ENCODE results near the gene ANKRD33. TPM values are rescaled to one million over a fixed set of nuclear protein-coding genes. Genes with fewer than 3 reads are reported as not detected.

ANKRD33 gene
- total RNA-seq, 1 donor from 2014 or later, result not detected

DNA sequence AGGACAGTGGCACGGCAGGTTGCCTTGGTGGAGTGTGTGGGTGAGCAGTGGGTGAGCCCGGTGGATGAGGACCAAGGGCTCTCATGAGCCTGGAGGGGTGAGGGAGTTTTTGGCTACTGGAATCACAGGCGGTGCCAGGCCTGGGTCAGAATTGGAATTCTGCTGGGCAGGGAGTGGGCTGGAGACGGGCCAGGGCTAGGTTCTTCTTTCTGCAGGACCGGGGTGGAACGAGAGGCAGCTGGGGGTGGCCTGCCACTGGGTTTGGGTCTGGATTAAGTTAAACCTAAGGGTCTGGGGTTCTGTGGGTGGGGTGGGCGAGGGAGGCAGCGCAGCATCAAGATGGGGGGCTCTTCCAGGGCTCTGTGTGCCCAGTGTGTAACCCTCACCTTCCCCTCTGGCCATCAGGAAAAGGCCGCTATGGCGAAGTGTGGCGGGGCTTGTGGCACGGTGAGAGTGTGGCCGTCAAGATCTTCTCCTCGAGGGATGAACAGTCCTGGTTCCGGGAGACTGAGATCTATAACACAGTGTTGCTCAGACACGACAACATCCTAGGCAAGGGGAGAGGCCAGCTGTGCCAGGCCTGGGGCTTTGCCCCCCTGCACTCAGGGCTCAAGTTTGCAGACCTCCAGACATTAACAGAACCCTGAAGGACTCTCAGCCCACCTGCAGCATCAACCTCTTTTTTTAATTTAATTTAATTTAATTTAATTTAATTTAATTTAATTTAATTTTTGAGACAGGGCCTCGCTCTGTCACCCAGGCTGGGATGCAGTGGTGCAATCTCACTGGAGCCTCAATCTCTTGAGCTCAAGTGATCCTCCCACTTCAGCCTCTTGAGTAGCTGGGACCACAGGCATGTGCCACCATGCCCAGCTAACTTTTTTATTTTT lies 26.4 kb downstream of the ANKRD33 start:
- intact Hi-C loops (cut with micrococcal nuclease), result no loop called here

DNA sequence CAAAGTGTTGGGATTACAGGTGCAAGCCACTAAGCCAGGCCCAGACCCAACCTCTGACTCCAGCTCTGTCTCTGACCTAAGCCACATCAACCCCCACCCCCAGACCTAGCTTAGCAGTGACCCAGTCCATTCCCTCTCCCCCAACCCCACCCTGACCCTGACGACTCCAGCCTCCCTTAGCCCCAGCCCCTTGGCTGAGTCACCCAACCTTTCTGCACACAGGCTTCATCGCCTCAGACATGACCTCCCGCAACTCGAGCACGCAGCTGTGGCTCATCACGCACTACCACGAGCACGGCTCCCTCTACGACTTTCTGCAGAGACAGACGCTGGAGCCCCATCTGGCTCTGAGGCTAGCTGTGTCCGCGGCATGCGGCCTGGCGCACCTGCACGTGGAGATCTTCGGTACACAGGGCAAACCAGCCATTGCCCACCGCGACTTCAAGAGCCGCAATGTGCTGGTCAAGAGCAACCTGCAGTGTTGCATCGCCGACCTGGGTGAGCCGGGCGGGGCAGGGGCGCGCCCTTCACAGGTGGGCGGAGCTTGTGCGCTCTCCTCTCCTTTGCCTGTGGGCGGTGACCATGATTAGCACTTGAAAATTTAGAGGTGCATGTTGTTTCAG lies 27.2 kb downstream of the ANKRD33 start:
- intact Hi-C loops (cut with micrococcal nuclease), result no loop called here

DNA sequence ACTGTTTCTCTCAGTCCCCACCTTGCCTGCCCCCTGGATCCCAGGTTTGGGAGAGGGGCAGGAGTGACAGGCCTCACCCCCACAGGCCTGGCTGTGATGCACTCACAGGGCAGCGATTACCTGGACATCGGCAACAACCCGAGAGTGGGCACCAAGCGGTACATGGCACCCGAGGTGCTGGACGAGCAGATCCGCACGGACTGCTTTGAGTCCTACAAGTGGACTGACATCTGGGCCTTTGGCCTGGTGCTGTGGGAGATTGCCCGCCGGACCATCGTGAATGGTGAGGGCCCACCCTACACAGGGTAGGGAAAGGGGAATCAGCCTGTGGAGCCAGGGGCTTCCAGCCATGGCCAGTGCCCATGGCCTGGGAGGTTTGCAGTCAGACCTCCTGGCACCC lies 28.0 kb downstream of the ANKRD33 start:
- intact Hi-C loops (cut with micrococcal nuclease), result no loop called here

DNA sequence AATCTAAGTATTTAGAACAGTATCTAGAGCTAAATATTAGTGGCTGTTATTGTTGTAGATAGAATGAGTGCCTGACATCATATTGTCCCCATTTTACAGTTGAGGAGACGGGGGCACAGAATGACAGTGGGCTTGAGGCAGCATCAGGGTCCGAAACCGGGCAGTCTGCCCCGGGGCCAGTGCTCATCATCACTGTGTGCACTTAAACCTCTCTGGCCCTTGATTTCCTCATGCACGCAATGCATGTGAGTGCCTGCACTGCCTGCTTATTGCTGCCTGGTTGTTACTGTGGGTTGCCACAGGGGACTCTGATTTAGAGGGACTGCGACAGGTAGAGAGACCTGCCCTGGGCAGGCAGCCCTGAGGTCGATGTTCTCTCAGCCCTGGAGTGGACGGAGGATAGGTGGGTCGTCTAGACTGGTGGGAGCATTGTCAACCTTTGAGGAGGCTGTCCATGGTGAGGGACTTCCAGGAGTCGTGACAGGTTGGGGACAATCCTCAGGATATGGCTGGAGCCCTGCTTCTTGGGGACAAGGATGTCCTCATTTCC lies 29.2 kb downstream of the ANKRD33 start:
- intact Hi-C loops (cut with micrococcal nuclease), result no loop called here

- intact Hi-C loops (cut with micrococcal nuclease), result no loop called here
Observed at GRCh38 chr12:51917746-51918453, 30.0 kb downstream of the ANKRD33 start.

DNA sequence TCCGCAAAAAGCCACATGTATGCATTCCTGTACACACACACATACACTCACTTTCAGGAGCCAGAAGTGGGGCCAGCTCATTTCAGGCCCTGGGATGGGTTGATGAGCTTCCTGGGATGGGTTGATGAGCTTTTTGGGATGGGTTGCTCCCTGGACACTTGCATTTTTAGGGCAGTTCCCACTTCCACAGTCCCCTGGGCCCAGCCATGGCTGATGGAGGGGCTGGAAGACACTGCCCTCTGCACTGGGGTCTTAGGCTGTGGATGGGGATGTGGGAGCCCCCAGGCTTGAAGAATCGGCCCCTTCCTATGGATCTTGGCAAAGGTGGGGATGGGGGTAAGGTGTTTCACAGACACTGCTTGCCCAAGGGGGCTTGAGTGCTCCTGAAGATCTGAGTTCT lies 32.1 kb downstream of the ANKRD33 start:
- intact Hi-C loops (cut with micrococcal nuclease), result no loop called here

DNA sequence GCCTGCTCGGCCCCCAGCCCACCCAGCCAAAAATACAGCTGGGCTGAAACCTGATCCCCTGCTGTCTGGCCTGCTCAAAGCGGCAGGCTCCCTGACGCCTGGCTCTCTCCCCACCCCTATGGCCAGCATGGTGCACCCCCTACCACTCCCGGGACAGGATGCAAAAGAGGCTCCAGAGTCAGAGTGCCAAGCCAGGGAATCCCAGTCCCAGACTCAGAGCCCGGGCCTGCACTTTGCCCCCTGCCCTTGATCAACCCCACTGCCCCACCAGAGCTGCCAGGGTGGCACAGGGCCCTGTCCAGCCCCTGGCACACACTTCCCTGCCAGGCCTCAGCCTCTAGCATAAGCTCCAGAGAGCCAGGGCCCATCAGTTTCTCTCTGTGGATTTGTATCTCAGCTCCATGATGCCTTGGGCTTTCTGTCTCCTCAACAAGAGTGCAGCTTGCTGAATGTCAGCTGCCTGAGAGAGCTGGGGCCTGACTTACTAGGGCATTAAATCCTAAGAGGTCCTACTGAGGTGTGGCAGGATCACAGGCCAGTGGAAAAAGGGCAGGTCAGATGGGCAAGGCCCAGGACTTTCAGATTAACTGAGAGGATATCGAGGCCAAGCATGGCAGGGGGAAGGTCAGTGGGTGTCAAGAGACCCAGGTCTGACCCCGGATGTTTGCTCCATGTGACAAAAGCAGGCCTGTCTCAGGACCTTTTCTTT lies 33.3 kb downstream of the ANKRD33 start:
- intact Hi-C loops (cut with micrococcal nuclease), result no loop called here

- intact Hi-C loops (cut with micrococcal nuclease), result no loop called here
Observed at GRCh38 chr12:51922146-51922545, 34.2 kb downstream of the ANKRD33 start.

GRCh38 chr12:51922762-51923505 lies 35.0 kb downstream of the ANKRD33 start:
- intact Hi-C loops (cut with micrococcal nuclease), result no loop called here

DNA sequence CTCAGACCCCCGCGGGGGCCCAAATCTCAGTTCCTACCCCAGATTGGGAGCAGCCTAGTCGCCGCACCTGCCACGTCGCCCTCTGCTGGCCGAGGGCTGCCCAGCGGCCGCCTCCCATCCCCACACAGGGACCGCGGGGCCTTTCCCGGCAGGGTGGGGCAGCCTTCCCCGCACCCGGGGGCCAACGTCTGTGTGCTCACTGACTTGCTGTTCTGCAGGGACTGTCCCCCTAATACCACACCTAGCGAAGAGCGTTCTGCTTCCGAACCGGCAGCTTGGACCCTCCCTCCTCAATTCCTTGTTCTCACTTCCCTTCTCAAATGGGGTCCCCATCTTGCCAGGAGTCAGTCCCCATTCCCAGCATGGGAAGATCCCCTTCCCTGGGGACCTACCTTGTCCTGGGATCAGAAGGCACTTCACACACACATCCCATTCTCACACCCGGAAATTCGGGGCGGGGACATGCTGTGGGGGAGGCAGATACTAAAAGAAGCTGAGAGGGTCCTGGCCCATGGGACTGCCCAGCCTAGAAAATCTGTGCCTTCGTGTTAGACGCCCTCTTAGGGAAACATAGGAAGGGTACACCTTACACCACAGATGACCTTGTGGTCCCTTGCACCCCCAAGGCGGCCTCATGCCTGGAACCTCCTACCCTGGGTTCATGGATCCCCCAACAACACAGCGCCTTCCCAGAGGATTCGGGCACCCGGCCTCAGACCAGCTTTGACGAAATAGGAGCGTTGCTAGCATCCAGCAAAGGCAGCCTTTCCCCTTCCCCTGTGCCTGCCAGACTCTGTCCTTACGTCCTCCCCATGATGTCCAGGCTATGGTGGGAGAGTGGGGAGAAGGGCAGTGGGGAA lies 35.8 kb downstream of the ANKRD33 start:
- intact Hi-C loops (cut with micrococcal nuclease), result no loop called here

DNA sequence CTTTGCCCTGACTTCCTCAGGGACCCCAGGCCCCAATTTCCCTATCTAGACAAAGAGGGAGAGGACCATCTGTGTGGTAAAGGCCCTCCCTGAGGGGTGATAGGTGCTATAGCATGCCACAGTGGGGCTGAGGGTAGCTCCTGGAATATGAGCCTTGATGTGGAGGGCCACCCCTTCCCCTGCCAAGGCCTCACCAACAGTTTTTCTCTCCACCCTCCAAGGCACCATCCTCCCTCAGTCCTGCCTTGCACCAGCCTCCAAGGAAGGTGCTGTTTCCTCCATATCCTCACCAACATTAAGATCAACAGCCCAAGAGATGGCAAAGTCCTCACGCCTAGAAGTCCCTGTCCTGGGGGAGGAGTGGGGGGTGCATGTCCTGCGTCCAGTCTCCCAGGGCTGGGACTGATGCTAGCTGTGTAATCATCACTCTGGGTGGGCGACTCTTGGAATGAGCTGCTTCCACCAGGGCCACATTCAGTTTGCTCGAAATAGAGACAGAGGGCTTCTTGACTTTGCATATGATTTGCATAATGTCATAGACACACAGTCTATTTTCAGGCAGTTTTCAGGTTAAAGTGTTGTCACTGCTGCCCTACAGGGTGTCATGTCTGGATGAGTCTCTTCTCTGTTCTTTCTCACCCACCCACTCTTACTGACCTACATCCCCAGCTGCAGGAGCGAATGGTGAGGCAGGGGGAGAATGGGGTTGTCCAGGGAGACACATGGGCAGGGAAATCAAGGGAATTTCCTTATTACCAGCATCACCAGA lies 36.8 kb downstream of the ANKRD33 start:
- intact Hi-C loops (cut with micrococcal nuclease), result no loop called here

DNA sequence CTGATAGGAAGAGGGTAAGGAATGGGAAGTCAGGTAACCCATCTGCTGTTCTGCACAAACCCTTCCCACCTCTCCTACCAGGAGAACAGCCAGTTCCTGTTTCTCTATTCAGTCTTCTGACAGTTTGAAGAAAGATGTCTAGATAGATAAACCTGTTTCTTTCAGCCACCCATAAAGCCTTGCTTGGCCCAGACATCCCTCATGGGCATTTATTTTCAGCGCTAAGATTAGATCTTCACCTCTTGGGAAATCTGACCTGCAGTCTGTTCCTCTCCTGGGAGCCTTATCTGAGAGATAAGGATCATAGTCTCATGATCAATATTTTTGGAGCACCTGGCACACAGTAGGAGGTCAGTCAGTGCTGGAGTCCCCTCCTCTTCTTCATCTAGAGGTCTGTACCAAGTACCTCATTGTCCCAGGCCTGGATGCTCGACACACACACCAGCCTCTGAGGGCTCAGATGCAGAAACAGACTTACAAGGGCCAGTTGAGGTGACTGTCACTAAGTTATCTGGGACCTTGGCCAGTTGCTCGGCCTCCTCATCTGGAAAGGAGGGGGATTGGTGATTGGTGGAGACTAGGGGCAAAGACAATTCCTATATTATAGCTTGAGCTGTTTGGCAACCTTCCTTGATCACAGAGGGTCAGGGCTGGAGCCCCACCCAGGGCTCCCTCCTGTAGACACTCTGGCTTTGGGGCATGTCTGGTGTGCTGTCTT lies 37.6 kb downstream of the ANKRD33 start:
- intact Hi-C loops (cut with micrococcal nuclease), result loop anchor here (1.0 kb wide), 1 partner anchor 55 kb away; no protein-coding TSS in a partner anchor

DNA sequence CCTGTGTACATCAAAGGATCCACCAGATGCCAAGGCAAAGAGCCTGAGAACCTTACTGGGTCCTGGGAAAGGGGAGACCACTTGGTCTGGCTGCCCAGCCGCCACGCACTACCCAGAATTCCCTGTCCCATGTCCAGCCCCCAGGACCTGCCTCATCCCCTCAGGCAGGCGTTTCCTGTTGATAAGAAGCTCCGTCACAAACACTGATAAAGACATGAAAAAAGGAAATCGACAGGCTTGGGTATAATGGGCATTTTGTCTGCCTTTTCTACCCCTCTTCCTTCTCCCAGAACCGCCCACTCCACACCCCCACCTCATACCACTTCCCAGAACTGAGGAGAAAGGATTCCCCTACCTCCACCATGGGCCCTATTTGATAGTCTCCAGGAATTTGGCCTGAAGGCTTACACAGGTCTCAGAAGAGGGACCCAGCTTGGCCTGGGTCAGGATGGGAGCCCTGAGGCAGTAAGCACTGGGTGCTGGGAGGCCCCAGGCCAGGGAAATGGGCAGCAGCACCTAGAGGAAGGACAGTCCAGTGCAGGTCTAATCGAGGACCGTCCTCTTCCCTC lies 38.2 kb downstream of the ANKRD33 start:
- intact Hi-C loops (cut with micrococcal nuclease), result loop anchor here (1.0 kb wide), 1 partner anchor 54 kb away; no protein-coding TSS in a partner anchor

DNA sequence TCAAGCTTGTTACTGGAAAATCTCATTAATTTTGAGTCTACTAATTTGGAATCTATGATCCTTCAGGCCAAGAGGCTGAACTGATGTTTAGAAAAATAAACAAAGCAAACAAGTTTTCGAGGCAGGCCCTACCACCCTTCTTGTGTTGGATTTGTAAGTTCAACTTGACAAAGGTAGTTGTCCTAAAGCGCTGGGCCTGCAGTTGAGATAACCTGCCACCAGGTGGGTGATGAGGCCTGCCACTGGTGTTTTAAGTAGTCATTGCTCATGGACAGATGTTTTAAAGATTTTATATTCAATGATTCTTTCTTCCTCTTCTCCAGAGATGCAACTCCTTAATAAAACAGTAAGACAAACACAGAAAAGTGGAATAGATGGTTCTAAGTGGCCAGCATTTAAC lies 38.8 kb downstream of the ANKRD33 start:
- intact Hi-C loops (cut with micrococcal nuclease), result loop anchor here (1.0 kb wide), 1 partner anchor 54 kb away; no protein-coding TSS in a partner anchor

GRCh38 chr12:51932218-51933076 lies 44.5 kb downstream of the ANKRD33 start:
- intact Hi-C loops (cut with micrococcal nuclease), result no loop called here

- intact Hi-C loops (cut with micrococcal nuclease), result no loop called here
Observed at GRCh38 chr12:51934080-51934479, 46.2 kb downstream of the ANKRD33 start.

DNA sequence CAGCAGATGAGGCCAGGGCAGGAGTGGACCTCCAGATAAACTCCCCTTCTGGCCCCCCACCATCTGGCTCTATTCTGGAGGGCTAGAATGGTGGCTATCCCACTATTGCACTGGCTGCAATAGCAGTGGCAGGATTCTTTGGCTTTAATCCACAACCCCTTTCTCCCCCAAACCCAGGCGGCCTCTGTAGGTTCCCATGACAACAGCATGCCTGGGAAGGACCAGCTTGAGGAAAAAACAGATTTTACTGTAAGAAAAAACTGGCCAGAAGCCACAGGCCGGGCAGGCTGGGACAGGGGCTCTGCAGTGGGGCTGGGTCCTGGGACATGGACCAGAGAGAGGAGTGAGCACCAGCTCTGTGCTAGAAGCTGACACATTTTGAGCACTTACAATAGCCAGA lies 50.0 kb downstream of the ANKRD33 start:
- intact Hi-C loops (cut with micrococcal nuclease), result no loop called here
